Measurements from ENCODE around the gene CAP2.
A peak's percentile ranks its signal among the peaks of the same experiment; 100 is the strongest.

Gene CAP2

DNA sequence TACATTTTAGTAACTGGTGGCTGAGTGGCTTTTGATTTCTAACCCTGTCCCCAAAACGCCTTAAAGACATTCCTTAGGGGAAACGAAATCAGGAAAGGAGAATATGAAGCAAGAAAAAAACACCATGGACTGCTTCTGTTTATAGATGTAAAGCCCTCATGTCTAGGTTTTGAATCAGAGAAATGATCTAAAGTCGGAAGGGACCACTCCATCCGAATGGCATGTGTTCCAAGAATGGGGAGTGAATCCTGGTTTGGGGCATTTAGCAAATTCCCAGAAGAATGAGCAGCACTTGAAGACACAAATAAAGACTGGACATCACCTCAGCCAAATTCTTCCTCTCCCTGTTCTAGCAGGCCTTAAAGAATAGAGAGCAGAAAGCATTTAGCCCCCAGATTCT lies 65.6 kb downstream of the CAP2 start:
- Histone ChIP-seq H3K4me3 (replicated peaks; ENCODE audit: low read depth, low read length) (no peak overlapping the region), H3K36me3 (ENCODE audit: control insufficient read depth, insufficient read depth, low read length) (no peaks in the 10 kb centered on the region), H3K27me3 (replicated peaks; ENCODE audit: control insufficient read depth, insufficient read depth, low read length) (peaks cover 2% of the 10 kb centered on the region; the same call in 1 of the 2 replicates)
- TF ChIP-seq, protein P1, sequence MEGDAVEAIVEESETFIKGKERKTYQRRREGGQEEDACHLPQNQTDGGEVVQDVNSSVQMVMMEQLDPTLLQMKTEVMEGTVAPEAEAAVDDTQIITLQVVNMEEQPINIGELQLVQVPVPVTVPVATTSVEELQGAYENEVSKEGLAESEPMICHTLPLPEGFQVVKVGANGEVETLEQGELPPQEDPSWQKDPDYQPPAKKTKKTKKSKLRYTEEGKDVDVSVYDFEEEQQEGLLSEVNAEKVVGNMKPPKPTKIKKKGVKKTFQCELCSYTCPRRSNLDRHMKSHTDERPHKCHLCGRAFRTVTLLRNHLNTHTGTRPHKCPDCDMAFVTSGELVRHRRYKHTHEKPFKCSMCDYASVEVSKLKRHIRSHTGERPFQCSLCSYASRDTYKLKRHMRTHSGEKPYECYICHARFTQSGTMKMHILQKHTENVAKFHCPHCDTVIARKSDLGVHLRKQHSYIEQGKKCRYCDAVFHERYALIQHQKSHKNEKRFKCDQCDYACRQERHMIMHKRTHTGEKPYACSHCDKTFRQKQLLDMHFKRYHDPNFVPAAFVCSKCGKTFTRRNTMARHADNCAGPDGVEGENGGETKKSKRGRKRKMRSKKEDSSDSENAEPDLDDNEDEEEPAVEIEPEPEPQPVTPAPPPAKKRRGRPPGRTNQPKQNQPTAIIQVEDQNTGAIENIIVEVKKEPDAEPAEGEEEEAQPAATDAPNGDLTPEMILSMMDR (IDR thresholded peaks at IDR 0.05; ENCODE audit: insufficient read depth, low read length, poor library complexity, severe bottlenecking), result no peak
- no peak for DNase-seq (ENCODE audit: extremely low read depth, insufficient read length)

DNA sequence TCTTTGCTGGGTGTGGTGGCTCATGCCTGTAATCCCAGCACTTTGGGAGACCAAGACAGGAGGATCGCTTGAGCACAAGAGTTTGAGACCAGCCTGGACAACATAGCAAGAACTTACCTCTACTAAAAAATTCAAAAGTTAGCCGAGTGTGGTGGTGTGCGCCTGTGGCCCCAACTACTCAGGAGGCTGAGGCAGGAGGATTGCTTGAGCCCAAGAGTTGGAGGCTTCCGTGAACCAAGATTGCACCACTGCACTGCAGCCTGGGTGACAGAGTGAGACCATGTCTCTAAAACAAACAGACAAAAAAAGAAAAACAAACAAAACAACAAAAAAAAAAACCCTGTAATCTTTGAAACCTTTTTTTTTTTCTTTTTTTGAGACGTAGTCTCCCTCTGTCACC lies 67.5 kb downstream of the CAP2 start:
- no peak for DNase-seq (ENCODE audit: extremely low read depth, insufficient read length)
- no peaks in the 10 kb centered on the region for H3K36me3 ChIP-seq (ENCODE audit: control insufficient read depth, insufficient read depth, low read length)
- TF ChIP-seq, protein P1 (IDR thresholded peaks at IDR 0.05; ENCODE audit: insufficient read depth, low read length, poor library complexity, severe bottlenecking), result no peak
- H3K4me3 ChIP-seq (replicated peaks; ENCODE audit: low read depth, low read length), result no peak overlapping the region
- H3K27me3 ChIP-seq (replicated peaks; ENCODE audit: control insufficient read depth, insufficient read depth, low read length), result 0 out of 2 replicates have a peak, but pooled peaks cover 2% of the 10 kb centered on the region

DNA sequence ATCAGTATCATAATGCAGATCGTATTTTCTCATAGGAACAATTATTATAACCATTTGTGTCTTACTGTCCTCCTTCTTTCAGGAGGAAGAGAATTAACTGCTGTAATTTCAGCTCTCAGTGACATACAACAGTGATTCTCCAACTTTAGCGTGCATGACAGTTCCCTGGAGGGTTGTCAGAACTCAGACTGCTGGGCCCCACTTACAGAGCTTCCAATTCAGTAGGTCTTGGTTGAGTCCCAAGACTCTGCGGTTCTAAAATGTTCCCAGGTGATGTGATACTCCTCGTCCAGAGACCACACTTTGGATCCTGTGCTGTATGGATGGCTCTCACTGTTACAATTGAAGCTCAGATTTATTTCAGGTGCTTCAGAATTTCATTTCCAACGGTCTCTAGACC lies 72.8 kb downstream of the CAP2 start:
- Histone ChIP-seq H3K36me3 (ENCODE audit: control insufficient read depth, insufficient read depth, low read length) (no peaks in the 10 kb centered on the region), H3K4me3 (replicated peaks; ENCODE audit: low read depth, low read length) (no peak overlapping the region), H3K27me3 (replicated peaks; ENCODE audit: control insufficient read depth, insufficient read depth, low read length) (no peaks in the 10 kb centered on the region)
- DNase-seq (ENCODE audit: extremely low read depth, insufficient read length), result no peak
- TF ChIP-seq, protein P1 (IDR thresholded peaks at IDR 0.05; ENCODE audit: insufficient read depth, low read length, poor library complexity, severe bottlenecking), result no peak

DNA sequence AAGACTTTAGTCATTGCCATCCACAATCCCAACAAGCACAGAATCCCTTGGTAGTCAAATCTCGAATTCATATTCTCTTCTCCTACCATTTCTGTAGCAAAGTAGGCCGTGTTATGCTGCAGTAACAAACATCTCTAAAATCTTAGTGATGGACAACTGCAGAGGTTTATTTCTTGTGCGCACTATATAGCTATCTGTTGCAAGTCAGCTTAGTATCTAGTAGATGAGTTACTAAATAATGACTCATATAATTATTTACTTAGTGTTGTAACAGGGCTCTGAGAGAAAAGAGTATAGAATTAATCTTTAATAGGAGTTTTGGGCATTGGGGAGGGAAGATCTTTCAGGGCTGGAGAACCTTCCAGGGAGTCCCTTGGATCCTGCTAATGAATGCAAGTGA lies 73.3 kb downstream of the CAP2 start:
- H3K36me3 ChIP-seq (ENCODE audit: control insufficient read depth, insufficient read depth, low read length), result no peaks in the 10 kb centered on the region
- TF ChIP-seq, protein P1 (IDR thresholded peaks at IDR 0.05; ENCODE audit: insufficient read depth, low read length, poor library complexity, severe bottlenecking), result no peak
- no peak for DNase-seq (ENCODE audit: extremely low read depth, insufficient read length)

DNA sequence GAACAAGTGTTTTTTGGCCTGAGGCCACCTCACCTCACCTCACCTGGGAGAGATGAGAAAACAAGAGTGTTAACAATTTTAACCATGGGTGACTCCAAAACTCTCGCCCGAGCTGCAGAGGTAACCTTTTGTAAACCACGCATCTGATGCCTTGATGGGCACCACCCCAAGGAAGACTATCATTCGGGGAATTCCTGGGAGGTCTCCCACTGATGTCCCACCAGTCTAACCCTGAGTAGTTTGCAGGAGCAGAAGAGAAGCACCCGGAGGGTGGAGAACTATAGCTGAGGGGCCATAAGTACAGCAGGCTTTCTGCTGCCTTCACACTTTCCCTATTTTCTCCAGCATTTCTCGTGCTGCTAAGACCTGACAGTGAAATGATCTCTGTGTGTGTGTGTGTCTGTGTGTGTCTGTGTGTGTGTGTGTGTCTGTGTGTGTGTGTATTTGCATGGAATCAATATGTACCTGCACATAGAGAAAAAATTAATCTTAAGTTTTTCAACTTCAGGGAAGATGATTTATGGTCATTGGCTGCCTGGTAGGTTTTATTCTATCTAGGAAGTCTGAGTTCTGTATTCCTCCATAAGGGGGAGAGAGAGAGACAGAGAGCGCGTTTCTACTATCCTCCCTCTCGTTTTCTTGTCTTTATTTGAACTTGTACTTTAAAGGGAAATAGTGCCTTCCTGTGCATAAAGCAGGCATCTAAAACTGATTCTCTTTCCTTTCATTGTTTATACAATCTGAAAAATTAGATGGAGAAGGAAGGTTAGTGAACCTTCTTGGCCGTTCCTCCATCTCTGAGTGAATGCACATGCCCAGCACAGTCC lies 75.8 kb downstream of the CAP2 start:
- Histone ChIP-seq H3K36me3 (ENCODE audit: control insufficient read depth, insufficient read depth, low read length) (no peaks in the 10 kb centered on the region), H3K27me3 (replicated peaks; ENCODE audit: control insufficient read depth, insufficient read depth, low read length) (no peaks in the 10 kb centered on the region), H3K4me3 (replicated peaks; ENCODE audit: low read depth, low read length) (no peak overlapping the region)
- TF ChIP-seq, protein P1 (IDR thresholded peaks at IDR 0.05; ENCODE audit: insufficient read depth, low read length, poor library complexity, severe bottlenecking), result peak; percentile 2
- no peak for DNase-seq (ENCODE audit: extremely low read depth, insufficient read length)

More for the DNA sequence above, 73.3 kb downstream of the CAP2 start:
- no peaks in the 10 kb centered on the region for H3K27me3 ChIP-seq (replicated peaks; ENCODE audit: control insufficient read depth, insufficient read depth, low read length)
- no peak overlapping the region for H3K4me3 ChIP-seq (replicated peaks; ENCODE audit: low read depth, low read length)
